GM23338 (cell line): Measurements from ENCODE around the gene TNS3. TPM values are rescaled to one million over a fixed set of nuclear protein-coding genes. Genes with fewer than 3 reads are reported as not detected.

Experiments used
- ATAC-seq: fragments of 200-7000 bp; cut with Tn5 transposase; 3 replicates; pipeline ENCODE4 v1.9.1; 2020
- DNase-seq: peaks from one replicate; pipeline ENCODE4 v3.0.0-alpha.2; 2015; ENCODE audit warnings: low spot score
- H2AFZ ChIP-seq: fragments of 200-600 bp; sonication (generic); 2 replicates; pipeline ENCODE4 v1.8.0; 2016; ENCODE audit warnings: antibody characterized with exemption, mild to moderate bottlenecking, moderate library complexity
- H3F3A ChIP-seq: fragments of 200-600 bp; sonication (generic); replicated peaks from 2 replicates; pipeline ENCODE4 v1.8.0; 2017; ENCODE audit warnings: antibody characterized with exemption, mixed run types, low read depth
- H3K27ac ChIP-seq: fragments of 200-600 bp; sonication (generic); 2 replicates; pipeline ENCODE4 v1.6.1; 2016; ENCODE audit warnings: low read depth
- H3K27me3 ChIP-seq: fragments of 200-600 bp; sonication (generic); 2 replicates; pipeline ENCODE4 v1.8.0; 2016; ENCODE audit warnings: mild to moderate bottlenecking, mixed run types, moderate library complexity; ENCODE audit not compliant: insufficient read depth
- H3K36me3 ChIP-seq: fragments of 200-600 bp; sonication (generic); 2 replicates; pipeline ENCODE4 v1.8.0; 2016; ENCODE audit warnings: mild to moderate bottlenecking; ENCODE audit not compliant: insufficient read depth
- H3K4me1 ChIP-seq: fragments of 200-600 bp; sonication (generic); 2 replicates; pipeline ENCODE4 v1.8.0; 2016; ENCODE audit warnings: mild to moderate bottlenecking, moderate library complexity; ENCODE audit not compliant: insufficient read depth
- H3K4me2 ChIP-seq: fragments of 200-600 bp; sonication (generic); 2 replicates; pipeline ENCODE4 v1.7.1; 2017; ENCODE audit warnings: mixed run types
- H3K4me3 ChIP-seq: fragments of 200-600 bp; sonication (generic); 2 replicates; pipeline ENCODE4 v1.6.1; 2016; ENCODE audit warnings: mixed run types
- H3K79me2 ChIP-seq: fragments of 200-600 bp; sonication (generic); replicated peaks from 2 replicates; pipeline ENCODE4 v1.8.0; 2017; ENCODE audit warnings: mild to moderate bottlenecking; ENCODE audit not compliant: insufficient read depth
- H3K9me2 ChIP-seq: fragments of 200-600 bp; sonication (generic); 2 replicates; pipeline ENCODE4 v1.8.0; 2017; ENCODE audit not compliant: insufficient read depth
- H4K20me1 ChIP-seq: fragments of 200-600 bp; sonication (generic); replicated peaks from 2 replicates; pipeline ENCODE4 v1.8.0; 2017; ENCODE audit warnings: mild to moderate bottlenecking; ENCODE audit not compliant: insufficient read depth
- H3K27ac Mint-ChIP-seq: 2 replicates; pipeline ENCODE4 v1.8.0; 2020; ENCODE audit warnings: inconsistent platforms, mild to moderate bottlenecking, moderate library complexity, mixed read lengths
- H3K27me3 Mint-ChIP-seq: 3 replicates; pipeline ENCODE4 v1.8.0; 2022; ENCODE audit warnings: low read depth, mild to moderate bottlenecking, moderate library complexity, mixed read lengths, inconsistent platforms; ENCODE audit not compliant: insufficient read depth, poor library complexity
- H3K36me3 Mint-ChIP-seq: 3 replicates; pipeline ENCODE4 v1.8.0; 2021; ENCODE audit warnings: low read depth, mild to moderate bottlenecking, inconsistent platforms, moderate library complexity, mixed read lengths
- H3K4me1 Mint-ChIP-seq: 3 replicates; pipeline ENCODE4 v1.8.0; 2020; ENCODE audit warnings: mild to moderate bottlenecking, inconsistent platforms, mixed read lengths
- H3K4me3 Mint-ChIP-seq: 3 replicates; pipeline ENCODE4 v1.8.0; 2021; ENCODE audit warnings: moderate library complexity, mild to moderate bottlenecking, inconsistent platforms, mixed read lengths
- H3K9me3 Mint-ChIP-seq: 3 replicates; pipeline ENCODE4 v1.8.0; 2020; ENCODE audit warnings: moderate library complexity, mild to moderate bottlenecking, inconsistent platforms, mixed read lengths
- CREB1 ChIP-seq: fragments of 250-450 bp; sonication (Bioruptor Pico); IDR thresholded peaks from 2 replicates; pipeline ENCODE4 v1.5.0; 2020; ENCODE audit warnings: low read depth, mild to moderate bottlenecking, moderate library complexity
- EZH2 ChIP-seq: fragments of 200-600 bp; sonication (generic); IDR thresholded peaks from one replicate; pipeline ENCODE4 v1.8.0; 2017; ENCODE audit warnings: antibody characterized with exemption, mild to moderate bottlenecking, low read depth; ENCODE audit not compliant: unreplicated experiment
- EZH2phosphoT487 ChIP-seq: fragments of 200-600 bp; sonication (generic); IDR thresholded peaks from one replicate; pipeline ENCODE4 v1.8.1; 2018; ENCODE audit warnings: antibody characterized with exemption; ENCODE audit not compliant: unreplicated experiment
- JUNB ChIP-seq: IDR thresholded peaks from one replicate; pipeline ENCODE4 v1.6.1; 2016; ENCODE audit warnings: antibody characterized with exemption; ENCODE audit not compliant: unreplicated experiment
- POLR2AphosphoS5 ChIP-seq: IDR thresholded peaks from 2 replicates; pipeline ENCODE4 v1.6.1; 2016; ENCODE audit warnings: antibody characterized with exemption, low read depth
- STAT1 ChIP-seq: IDR thresholded peaks from one replicate; pipeline ENCODE4 v1.6.1; 2016; ENCODE audit warnings: antibody characterized with exemption; ENCODE audit not compliant: unreplicated experiment
- ZNF114 ChIP-seq: fragments of 250-450 bp; sonication (Bioruptor Pico); IDR thresholded peaks from 2 replicates; pipeline ENCODE4 v1.5.0; 2020; ENCODE audit warnings: mild to moderate bottlenecking, moderate library complexity
- ZNF331 ChIP-seq: fragments of 250-450 bp; sonication (Bioruptor Pico); IDR thresholded peaks from 2 replicates; pipeline ENCODE4 v1.5.0; 2020; ENCODE audit warnings: low read depth, mild to moderate bottlenecking, moderate library complexity
- polyA plus RNA-seq: library from polyadenylated mRNA; unstranded; fragments of >200 nt; fragmentation: Nextera tagmentation; extraction: Ambion mirVana; gene quantifications from 2 replicates; pipeline ENCODE4 v1.2.1, GENCODE V29; 2016
- total RNA-seq: library from RNA; depleted of rRNA; stranded (reverse); fragments of >200 nt; shearing (Covaris generic); gene quantifications from 2 replicates; pipeline ENCODE4 v1.2.3, GENCODE V29; 2014
- TF ChIP-seq, protein P1 (sequence below), 2 experiments: fragments of 200-600 bp in 1 of 2; sonication (generic) in 1 of 2; conservative IDR thresholded peaks; 2 replicates each; pipeline versions ENCODE4 v1.5.1 to v1.6.1; 2016 to 2017; ENCODE audit warnings: antibody characterized with exemption in 2 of 2, low read depth in 2 of 2, mild to moderate bottlenecking in 2 of 2, moderate library complexity in 1 of 2
- TF ChIP-seq, protein P2 (sequence below): IDR thresholded peaks from 2 replicates; pipeline ENCODE4 v1.6.1; 2016; ENCODE audit warnings: antibody characterized with exemption
- TF ChIP-seq, protein P3 (sequence below): IDR thresholded peaks from one replicate; pipeline ENCODE4 v1.6.1; 2018; ENCODE audit warnings: antibody characterized with exemption; ENCODE audit not compliant: unreplicated experiment
- TF ChIP-seq, protein P4 (sequence below): fragments of 250-450 bp; sonication (Bioruptor Pico); IDR thresholded peaks from 2 replicates; pipeline ENCODE4 v1.5.0; 2020; ENCODE audit warnings: mild to moderate bottlenecking, moderate library complexity

The TNS3 gene
- total and polyA plus RNA-seq, 2 experiments from 2014 or later: 6.2 to 28.7 TPM

DNA sequence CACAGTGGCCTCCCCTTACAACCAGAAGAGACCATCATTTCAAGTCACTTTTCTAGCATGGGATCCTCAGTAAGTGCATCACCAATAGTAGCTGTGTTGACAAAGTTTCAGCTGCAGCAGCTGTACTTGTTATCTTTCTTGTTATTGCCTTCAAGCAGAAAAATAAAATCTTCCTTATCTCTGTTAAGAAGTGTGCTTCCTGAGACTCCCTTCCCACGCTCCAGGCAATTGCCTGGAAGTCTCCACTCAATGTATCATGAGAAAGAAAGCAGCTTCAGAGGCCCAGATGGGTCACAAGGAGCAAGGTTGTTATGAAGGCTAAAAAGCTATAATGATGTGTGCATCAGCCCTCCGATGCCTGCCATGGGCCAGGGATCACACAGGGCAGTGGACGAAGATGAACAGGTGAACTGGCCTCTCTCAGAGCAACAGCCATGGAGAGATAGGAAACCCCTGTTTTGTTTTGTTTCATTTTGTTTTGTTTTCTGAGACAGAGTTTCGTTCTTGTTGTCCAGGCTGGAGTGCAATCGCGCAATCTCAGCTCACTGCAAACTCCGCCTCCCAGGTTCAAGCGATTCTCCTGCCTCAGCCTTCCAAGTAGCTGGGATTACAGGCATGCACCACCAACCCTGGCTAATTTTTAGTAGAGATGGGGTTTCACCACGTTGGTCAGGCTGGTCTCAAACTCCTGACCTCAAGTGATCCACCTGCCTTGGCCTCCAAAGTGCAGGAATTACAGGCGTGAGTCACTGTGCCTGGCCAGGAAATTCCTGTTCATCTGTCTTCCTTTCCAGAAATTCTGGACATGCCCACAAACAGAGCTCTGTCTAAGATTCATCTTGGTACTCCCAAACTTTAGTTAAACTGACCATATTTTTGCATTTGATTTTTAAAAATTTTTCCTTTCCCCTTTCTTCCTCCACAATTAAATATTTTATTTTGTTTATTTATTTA is 340.5 kb downstream of the TNS3 start:
- DNase-seq (no peak), ATAC-seq (no peak)
- H3K79me2 ChIP-seq: no peaks in the 10 kb centered on the region
- Mint-ChIP-seq H3K9me3 (no peaks in the 10 kb centered on the region), H3K27ac (no peak overlapping the region), H3K4me1 (no peaks in the 10 kb centered on the region), H3K36me3 (no peaks in the 10 kb centered on the region), H3K4me3 (no peak overlapping the region), H3K27me3 (peaks cover 2% of the 10 kb centered on the region)
- no peaks in the 10 kb centered on the region for H3K36me3 ChIP-seq
- no peak overlapping the region for H3K4me3 ChIP-seq
- no peak overlapping the region for H3K4me2 ChIP-seq
- TF ChIP-seq, protein P1, sequence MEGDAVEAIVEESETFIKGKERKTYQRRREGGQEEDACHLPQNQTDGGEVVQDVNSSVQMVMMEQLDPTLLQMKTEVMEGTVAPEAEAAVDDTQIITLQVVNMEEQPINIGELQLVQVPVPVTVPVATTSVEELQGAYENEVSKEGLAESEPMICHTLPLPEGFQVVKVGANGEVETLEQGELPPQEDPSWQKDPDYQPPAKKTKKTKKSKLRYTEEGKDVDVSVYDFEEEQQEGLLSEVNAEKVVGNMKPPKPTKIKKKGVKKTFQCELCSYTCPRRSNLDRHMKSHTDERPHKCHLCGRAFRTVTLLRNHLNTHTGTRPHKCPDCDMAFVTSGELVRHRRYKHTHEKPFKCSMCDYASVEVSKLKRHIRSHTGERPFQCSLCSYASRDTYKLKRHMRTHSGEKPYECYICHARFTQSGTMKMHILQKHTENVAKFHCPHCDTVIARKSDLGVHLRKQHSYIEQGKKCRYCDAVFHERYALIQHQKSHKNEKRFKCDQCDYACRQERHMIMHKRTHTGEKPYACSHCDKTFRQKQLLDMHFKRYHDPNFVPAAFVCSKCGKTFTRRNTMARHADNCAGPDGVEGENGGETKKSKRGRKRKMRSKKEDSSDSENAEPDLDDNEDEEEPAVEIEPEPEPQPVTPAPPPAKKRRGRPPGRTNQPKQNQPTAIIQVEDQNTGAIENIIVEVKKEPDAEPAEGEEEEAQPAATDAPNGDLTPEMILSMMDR (conservative IDR thresholded peaks at IDR 0.05; ENCODE audit: low read depth in 2 of 2): no peak
- TF ChIP-seq, protein P2, sequence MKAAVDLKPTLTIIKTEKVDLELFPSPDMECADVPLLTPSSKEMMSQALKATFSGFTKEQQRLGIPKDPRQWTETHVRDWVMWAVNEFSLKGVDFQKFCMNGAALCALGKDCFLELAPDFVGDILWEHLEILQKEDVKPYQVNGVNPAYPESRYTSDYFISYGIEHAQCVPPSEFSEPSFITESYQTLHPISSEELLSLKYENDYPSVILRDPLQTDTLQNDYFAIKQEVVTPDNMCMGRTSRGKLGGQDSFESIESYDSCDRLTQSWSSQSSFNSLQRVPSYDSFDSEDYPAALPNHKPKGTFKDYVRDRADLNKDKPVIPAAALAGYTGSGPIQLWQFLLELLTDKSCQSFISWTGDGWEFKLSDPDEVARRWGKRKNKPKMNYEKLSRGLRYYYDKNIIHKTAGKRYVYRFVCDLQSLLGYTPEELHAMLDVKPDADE: no peak
- TF ChIP-seq EZH2phosphoT487 (no peak), STAT1 (no peak), EZH2 (no peak), JUNB (no peak), POLR2AphosphoS5 (no peak), ZNF331 (no peak), ZNF114 (CRISPR knock-in tag) (no peak), CREB1 (CRISPR knock-in tag) (no peak)
- TF ChIP-seq, protein P3, sequence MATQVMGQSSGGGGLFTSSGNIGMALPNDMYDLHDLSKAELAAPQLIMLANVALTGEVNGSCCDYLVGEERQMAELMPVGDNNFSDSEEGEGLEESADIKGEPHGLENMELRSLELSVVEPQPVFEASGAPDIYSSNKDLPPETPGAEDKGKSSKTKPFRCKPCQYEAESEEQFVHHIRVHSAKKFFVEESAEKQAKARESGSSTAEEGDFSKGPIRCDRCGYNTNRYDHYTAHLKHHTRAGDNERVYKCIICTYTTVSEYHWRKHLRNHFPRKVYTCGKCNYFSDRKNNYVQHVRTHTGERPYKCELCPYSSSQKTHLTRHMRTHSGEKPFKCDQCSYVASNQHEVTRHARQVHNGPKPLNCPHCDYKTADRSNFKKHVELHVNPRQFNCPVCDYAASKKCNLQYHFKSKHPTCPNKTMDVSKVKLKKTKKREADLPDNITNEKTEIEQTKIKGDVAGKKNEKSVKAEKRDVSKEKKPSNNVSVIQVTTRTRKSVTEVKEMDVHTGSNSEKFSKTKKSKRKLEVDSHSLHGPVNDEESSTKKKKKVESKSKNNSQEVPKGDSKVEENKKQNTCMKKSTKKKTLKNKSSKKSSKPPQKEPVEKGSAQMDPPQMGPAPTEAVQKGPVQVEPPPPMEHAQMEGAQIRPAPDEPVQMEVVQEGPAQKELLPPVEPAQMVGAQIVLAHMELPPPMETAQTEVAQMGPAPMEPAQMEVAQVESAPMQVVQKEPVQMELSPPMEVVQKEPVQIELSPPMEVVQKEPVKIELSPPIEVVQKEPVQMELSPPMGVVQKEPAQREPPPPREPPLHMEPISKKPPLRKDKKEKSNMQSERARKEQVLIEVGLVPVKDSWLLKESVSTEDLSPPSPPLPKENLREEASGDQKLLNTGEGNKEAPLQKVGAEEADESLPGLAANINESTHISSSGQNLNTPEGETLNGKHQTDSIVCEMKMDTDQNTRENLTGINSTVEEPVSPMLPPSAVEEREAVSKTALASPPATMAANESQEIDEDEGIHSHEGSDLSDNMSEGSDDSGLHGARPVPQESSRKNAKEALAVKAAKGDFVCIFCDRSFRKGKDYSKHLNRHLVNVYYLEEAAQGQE: no peak
- TF ChIP-seq, protein P4, sequence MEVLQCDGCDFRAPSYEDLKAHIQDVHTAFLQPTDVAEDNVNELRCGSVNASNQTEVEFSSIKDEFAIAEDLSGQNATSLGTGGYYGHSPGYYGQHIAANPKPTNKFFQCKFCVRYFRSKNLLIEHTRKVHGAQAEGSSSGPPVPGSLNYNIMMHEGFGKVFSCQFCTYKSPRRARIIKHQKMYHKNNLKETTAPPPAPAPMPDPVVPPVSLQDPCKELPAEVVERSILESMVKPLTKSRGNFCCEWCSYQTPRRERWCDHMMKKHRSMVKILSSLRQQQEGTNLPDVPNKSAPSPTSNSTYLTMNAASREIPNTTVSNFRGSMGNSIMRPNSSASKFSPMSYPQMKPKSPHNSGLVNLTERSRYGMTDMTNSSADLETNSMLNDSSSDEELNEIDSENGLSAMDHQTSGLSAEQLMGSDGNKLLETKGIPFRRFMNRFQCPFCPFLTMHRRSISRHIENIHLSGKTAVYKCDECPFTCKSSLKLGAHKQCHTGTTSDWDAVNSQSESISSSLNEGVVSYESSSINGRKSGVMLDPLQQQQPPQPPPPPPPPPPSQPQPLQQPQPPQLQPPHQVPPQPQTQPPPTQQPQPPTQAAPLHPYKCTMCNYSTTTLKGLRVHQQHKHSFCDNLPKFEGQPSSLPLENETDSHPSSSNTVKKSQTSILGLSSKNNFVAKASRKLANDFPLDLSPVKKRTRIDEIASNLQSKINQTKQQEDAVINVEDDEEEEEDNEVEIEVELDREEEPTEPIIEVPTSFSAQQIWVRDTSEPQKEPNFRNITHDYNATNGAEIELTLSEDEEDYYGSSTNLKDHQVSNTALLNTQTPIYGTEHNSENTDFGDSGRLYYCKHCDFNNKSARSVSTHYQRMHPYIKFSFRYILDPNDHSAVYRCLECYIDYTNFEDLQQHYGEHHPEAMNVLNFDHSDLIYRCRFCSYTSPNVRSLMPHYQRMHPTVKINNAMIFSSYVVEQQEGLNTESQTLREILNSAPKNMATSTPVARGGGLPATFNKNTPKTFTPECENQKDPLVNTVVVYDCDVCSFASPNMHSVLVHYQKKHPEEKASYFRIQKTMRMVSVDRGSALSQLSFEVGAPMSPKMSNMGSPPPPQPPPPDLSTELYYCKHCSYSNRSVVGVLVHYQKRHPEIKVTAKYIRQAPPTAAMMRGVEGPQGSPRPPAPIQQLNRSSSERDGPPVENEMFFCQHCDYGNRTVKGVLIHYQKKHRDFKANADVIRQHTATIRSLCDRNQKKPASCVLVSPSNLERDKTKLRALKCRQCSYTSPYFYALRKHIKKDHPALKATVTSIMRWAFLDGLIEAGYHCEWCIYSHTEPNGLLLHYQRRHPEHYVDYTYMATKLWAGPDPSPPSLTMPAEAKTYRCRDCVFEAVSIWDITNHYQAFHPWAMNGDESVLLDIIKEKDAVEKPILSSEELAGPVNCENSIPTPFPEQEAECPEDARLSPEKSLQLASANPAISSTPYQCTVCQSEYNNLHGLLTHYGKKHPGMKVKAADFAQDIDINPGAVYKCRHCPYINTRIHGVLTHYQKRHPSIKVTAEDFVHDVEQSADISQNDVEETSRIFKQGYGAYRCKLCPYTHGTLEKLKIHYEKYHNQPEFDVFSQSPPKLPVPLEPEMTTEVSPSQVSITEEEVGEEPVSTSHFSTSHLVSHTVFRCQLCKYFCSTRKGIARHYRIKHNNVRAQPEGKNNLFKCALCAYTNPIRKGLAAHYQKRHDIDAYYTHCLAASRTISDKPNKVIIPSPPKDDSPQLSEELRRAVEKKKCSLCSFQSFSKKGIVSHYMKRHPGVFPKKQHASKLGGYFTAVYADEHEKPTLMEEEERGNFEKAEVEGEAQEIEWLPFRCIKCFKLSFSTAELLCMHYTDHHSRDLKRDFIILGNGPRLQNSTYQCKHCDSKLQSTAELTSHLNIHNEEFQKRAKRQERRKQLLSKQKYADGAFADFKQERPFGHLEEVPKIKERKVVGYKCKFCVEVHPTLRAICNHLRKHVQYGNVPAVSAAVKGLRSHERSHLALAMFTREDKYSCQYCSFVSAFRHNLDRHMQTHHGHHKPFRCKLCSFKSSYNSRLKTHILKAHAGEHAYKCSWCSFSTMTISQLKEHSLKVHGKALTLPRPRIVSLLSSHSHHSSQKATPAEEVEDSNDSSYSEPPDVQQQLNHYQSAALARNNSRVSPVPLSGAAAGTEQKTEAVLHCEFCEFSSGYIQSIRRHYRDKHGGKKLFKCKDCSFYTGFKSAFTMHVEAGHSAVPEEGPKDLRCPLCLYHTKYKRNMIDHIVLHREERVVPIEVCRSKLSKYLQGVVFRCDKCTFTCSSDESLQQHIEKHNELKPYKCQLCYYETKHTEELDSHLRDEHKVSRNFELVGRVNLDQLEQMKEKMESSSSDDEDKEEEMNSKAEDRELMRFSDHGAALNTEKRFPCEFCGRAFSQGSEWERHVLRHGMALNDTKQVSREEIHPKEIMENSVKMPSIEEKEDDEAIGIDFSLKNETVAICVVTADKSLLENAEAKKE (CRISPR knock-in tag): no peak
- no peak overlapping the region for H2AFZ ChIP-seq
- no peak overlapping the region for H3K27ac ChIP-seq
- H4K20me1 ChIP-seq: no peaks in the 10 kb centered on the region
- H3F3A ChIP-seq: no peaks in the 10 kb centered on the region
- H3K4me1 ChIP-seq: no peaks in the 10 kb centered on the region
- no peaks in the 10 kb centered on the region for H3K27me3 ChIP-seq
- peaks cover 6% of the 10 kb centered on the region; the same call in 1 of the 2 replicates for H3K9me2 ChIP-seq
